K562 (cell line): ENCODE results near the gene FABP7. TPM values are rescaled to one million over a fixed set of nuclear protein-coding genes. Genes with fewer than 3 reads are reported as not detected.

Source experiments
- ATAC-seq: fragments of 200-7000 bp; cut with Tn5 transposase; 3 replicates; pipeline ENCODE4 v1.9.1; 2020; ENCODE audit warnings: moderate library complexity
- BruUV-seq: library from RNA; stranded (reverse); fragments of 400-500 nt; replicated peaks from 2 replicates; lab custom pipeline; 2021; lab: Mats Ljungman, UMichigan
- CTCF ChIA-PET: fragments of 300-600 bp; formaldehyde crosslinking; extraction: SDS; loops from one replicate; lab custom pipeline; 2021; ENCODE audit warnings: low intra/inter-chr PET ratio; lab: Yijun Ruan, JAX
- POLR2A ChIA-PET: fragments of 300-600, 350-650 bp; sonication (Branson Sonifier 250); formaldehyde crosslinking; extraction: SDS; loops from one replicate; lab custom pipeline; 2021; ENCODE audit warnings: antibody characterized with exemption, inconsistent platforms; lab: Yijun Ruan, JAX
- DNase-seq, 4 experiments: peaks; one replicate each; pipeline versions ENCODE4 v3.0.0 to v3.0.0-alpha.2; 2011 to 2018; ENCODE audit warnings: low spot score in 3 of 4, mixed read lengths in 3 of 4; ENCODE audit errors: extremely low read depth in 1 of 4
- FAIRE-seq: peaks from 2 replicates; lab custom pipeline; 2011; peaks lifted over from hg19 to GRCh38; lab: Jason Lieb, UNC
- H2AFZ ChIP-seq: 2 replicates; pipeline ENCODE4 v1.6.0; 2011; ENCODE audit warnings: low read depth, low read length, control low read depth, inconsistent platforms
- H3K27ac ChIP-seq: fragments of 200-600 bp; 3 replicates; pipeline ENCODE4 v1.8.0; 2011; ENCODE audit warnings: low read depth, mild to moderate bottlenecking, control low read depth, inconsistent platforms, low read length, moderate library complexity, mixed read lengths; ENCODE audit errors: extremely low read depth
- H3K27me3 ChIP-seq, 2 experiments: fragments of 300-600 bp in 1 of 2; 2 replicates in 1 of 2; 3 replicates in 1 of 2; pipeline versions ENCODE4 v1.6.0 to v1.8.0; 2011; ENCODE audit warnings: inconsistent platforms in 2 of 2, low read length in 2 of 2, mild to moderate bottlenecking in 1 of 2, mixed read lengths in 1 of 2, moderate library complexity in 1 of 2; ENCODE audit not compliant: control insufficient read depth in 2 of 2, insufficient read depth in 2 of 2
- H3K36me3 ChIP-seq: fragments of 300-600 bp; 3 replicates; pipeline ENCODE4 v1.8.0; 2011; ENCODE audit warnings: mild to moderate bottlenecking, low read length, inconsistent platforms; ENCODE audit not compliant: control insufficient read depth, insufficient read depth
- H3K4me1 ChIP-seq, 2 experiments: fragments of 200-600 bp in 1 of 2; replicated peaks in 1 of 2; 2 replicates in 1 of 2; 3 replicates in 1 of 2; pipeline versions ENCODE4 v1.5.1 to v1.8.0; 2011; ENCODE audit warnings: inconsistent platforms in 2 of 2, low read length in 2 of 2, mild to moderate bottlenecking in 1 of 2, mixed read lengths in 1 of 2, moderate library complexity in 1 of 2; ENCODE audit not compliant: control insufficient read depth in 2 of 2, insufficient read depth in 2 of 2
- H3K4me2 ChIP-seq: 2 replicates; pipeline ENCODE4 v1.6.1; 2011; ENCODE audit warnings: low read length, control low read depth, inconsistent platforms, mixed read lengths; ENCODE audit not compliant: insufficient read depth
- H3K4me3 ChIP-seq: fragments of 200-600 bp; sonication (generic), shearing (Covaris generic); 2 replicates; pipeline ENCODE4 v1.5.1; 2016; ENCODE audit warnings: control low read depth, inconsistent platforms
- H3K79me2 ChIP-seq: fragments of 200-600 bp; 3 replicates; pipeline ENCODE4 v1.8.0; 2011; ENCODE audit warnings: low read length, inconsistent platforms; ENCODE audit not compliant: control insufficient read depth, insufficient read depth
- H3K9ac ChIP-seq, 2 experiments: 2 replicates each; pipeline versions ENCODE4 v1.6.0 to v1.6.1; 2011; ENCODE audit warnings: low read depth in 2 of 2, low read length in 2 of 2, control low read depth in 1 of 2, inconsistent platforms in 1 of 2, mild to moderate bottlenecking in 1 of 2, mixed read lengths in 1 of 2; ENCODE audit not compliant: insufficient read depth in 1 of 2
- H3K9me1 ChIP-seq: one replicate; pipeline ENCODE4 v1.6.0; 2011; ENCODE audit warnings: inconsistent platforms, mild to moderate bottlenecking, low read length, moderate library complexity; ENCODE audit not compliant: control insufficient read depth, insufficient read depth
- H3K9me3 ChIP-seq: replicated peaks from 2 replicates; pipeline ENCODE4 v1.5.1; 2011; ENCODE audit warnings: low read depth, low read length, inconsistent platforms; ENCODE audit not compliant: control insufficient read depth, insufficient read depth
- H4K20me1 ChIP-seq: replicated peaks from 2 replicates; pipeline ENCODE4 v1.6.1; 2011; ENCODE audit warnings: low read length, inconsistent platforms, mixed read lengths; ENCODE audit not compliant: control insufficient read depth, insufficient read depth
- ATF7 ChIP-seq: fragments of 450-650 bp; IDR thresholded peaks from 2 replicates; pipeline ENCODE4 v1.7.1; 2014; ENCODE audit warnings: mild to moderate bottlenecking, moderate library complexity
- CSDE1 ChIP-seq, 2 experiments: fragments of 450-650 bp; IDR thresholded peaks; 2 replicates each; pipeline ENCODE4 v1.6.1; 2016; ENCODE audit warnings: mild to moderate bottlenecking in 1 of 2
- HMG20B ChIP-seq: fragments of 250-450 bp; sonication (Bioruptor Pico); IDR thresholded peaks from 2 replicates; pipeline ENCODE4 v1.5.0; 2021; ENCODE audit warnings: mild to moderate bottlenecking
- MCM5 ChIP-seq: fragments of 450-650 bp; IDR thresholded peaks from 2 replicates; pipeline ENCODE4 v1.6.1; 2016; ENCODE audit warnings: low read depth
- NEUROD1 ChIP-seq: fragments of 150-350 bp; IDR thresholded peaks from 2 replicates; pipeline ENCODE4 v1.6.1; 2014; ENCODE audit warnings: borderline replicate concordance, low read length, low read depth; ENCODE audit not compliant: partially characterized antibody
- NR1H2 ChIP-seq: sonication (generic); formaldehyde crosslinking; IDR thresholded peaks from 2 replicates; pipeline ENCODE4 v1.4.0; 2020; ENCODE audit warnings: mild to moderate bottlenecking, missing genetic modification reagents
- NR3C1 ChIP-seq: sonication (generic); formaldehyde crosslinking; IDR thresholded peaks from 2 replicates; pipeline ENCODE4 v1.8.1; 2022; ENCODE audit warnings: missing genetic modification reagents
- RBFOX2 ChIP-seq: fragments of 200-400 bp; formaldehyde crosslinking; IDR thresholded peaks from 2 replicates; pipeline ENCODE4 v1.6.1; 2017; ENCODE audit warnings: low read depth, mild to moderate bottlenecking, low read length, moderate library complexity
- RNF2 ChIP-seq: sonication (generic); IDR thresholded peaks from 2 replicates; pipeline ENCODE4 v1.6.1; 2016
- SMAD4 ChIP-seq: fragments of 250-450 bp; sonication (Bioruptor Pico); conservative IDR thresholded peaks from 2 replicates; pipeline ENCODE4 v1.8.0; 2021; ENCODE audit warnings: inconsistent platforms, mild to moderate bottlenecking, moderate library complexity
- SP2 ChIP-seq: IDR thresholded peaks from 2 replicates; pipeline ENCODE4 v1.6.1; 2011; ENCODE audit warnings: mild to moderate bottlenecking, low read depth, low read length, moderate library complexity; ENCODE audit not compliant: poor library complexity, severe bottlenecking; ENCODE audit errors: extremely low read depth
- WGBS: fragments of 100-300 bp; shearing (Covaris generic); methylation state at CpG from one replicate; pipeline ENCODE4 v1.1.6; 2016; ENCODE audit warnings: low coverage, mixed read lengths; ENCODE audit not compliant: insufficient coverage; ENCODE audit errors: missing lambda C conversion rate; 5-methylcytosine and 5-hydroxymethylcytosine counted together
- in situ Hi-C: fragments of 300-500 bp; cut with MboI; formaldehyde crosslinking; loops from 4 replicates; pipeline ENCODE4 v1.15.0; 2018; ENCODE audit warnings: inconsistent platforms, mixed read lengths
- intact Hi-C: fragments of 100-400 bp; cut with micrococcal nuclease; formaldehyde crosslinking; loops from 2 replicates; pipeline ENCODE4 v1.14.2; 2022
- polyA plus RNA-seq, 8 experiments: library from polyadenylated mRNA; depleted of rRNA in 4 of 8; stranded (reverse) in 5 of 8; unstranded in 3 of 8; fragments of >200 nt; fragmentation: Nextera tagmentation in 2 of 8; fragmentation: Illumina TruSeq in 1 of 8; extraction: Ambion mirVana in 2 of 8; extraction: Trizol in 1 of 8; gene quantifications; 2 replicates each; pipeline versions ENCODE4 v1.2.1 to v1.2.3, GENCODE V29; 2011 to 2014; ENCODE audit warnings: inconsistent platforms in 1 of 8, missing spikeins in 1 of 8
- total RNA-seq, 7 experiments: library from RNA; depleted of rRNA in 6 of 7; stranded (reverse); fragments of >200 nt in 6 of 7; fragmentation: Illumina TruSeq in 2 of 7; extraction: Trizol in 2 of 7; gene quantifications; 2 replicates each; pipeline versions ENCODE4 v1.2.1 to v1.2.3, GENCODE V29; 2011 to 2021; ENCODE audit warnings: low replicate concordance in 1 of 7
- TF ChIP-seq, protein P1 (sequence below): sonication (generic); formaldehyde crosslinking; IDR thresholded peaks from 2 replicates; pipeline ENCODE4 v1.8.0; 2022; ENCODE audit warnings: mild to moderate bottlenecking, missing genetic modification reagents
- TF ChIP-seq, protein P2 (sequence below): fragments of 450-650 bp; formaldehyde crosslinking; IDR thresholded peaks from 2 replicates; pipeline ENCODE4 v1.4.0; 2022; ENCODE audit warnings: mild to moderate bottlenecking, moderate library complexity

FABP7 gene
- total and polyA plus RNA-seq, 9 of the 15 experiments (the other 6 are each of a cell fraction or from before 2014, with no cell fraction given) = 0.07 to 0.14 TPM; not detected in 7

DNA sequence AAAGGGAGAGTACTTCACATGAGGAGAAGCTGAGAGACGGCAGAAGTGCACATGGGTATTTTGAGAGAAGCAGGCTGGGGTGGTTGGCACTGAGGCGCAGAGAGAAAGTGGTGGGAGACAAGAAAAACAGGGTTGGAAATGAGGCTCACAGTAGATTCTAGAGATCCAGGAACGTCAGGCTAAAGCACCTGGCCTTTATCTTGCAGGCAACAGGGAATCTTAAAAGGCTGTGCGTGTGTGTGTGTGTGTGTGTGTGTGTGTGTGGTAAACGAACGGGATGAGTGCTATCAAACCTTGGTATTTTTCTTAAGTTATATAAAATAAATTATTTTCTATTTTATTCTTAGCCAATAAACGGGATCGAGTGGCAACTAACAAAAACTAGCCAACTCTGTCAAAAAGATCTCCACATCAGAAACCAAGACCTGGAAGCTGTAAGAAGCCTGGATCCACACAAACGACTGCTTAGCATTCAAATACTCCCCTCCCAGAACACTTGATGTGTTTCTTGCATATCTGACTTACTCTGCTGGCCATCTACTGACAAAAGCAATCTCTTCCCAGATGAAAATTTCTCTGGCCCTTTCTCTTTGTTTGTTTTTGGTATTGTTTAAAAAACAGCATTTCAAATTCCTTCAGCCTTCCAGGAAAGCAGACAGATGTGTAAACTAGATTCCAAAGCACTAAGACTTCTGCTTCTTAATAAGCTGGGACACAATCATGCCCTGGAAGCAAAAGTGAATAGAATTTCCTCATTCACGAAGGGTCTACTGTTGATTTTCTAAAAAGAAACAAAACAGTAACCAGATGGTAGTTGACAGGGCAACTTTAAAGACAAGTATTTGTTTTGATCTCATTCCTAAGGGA lies 44.8 kb upstream of the FABP7 start:
- Histone ChIP-seq H4K20me1 (no peaks in the 10 kb centered on the region), H3K9ac (no peak overlapping the region), H2AFZ (peak overlapping the region; percentile 52; the same call in 1 of the 2 replicates), H3K79me2 (no peaks in the 10 kb centered on the region), H3K9me1 (no peaks in the 10 kb centered on the region), H3K27me3 (no peaks in the 10 kb centered on the region), H3K4me3 (no peak overlapping the region), H3K27ac (no peak overlapping the region), H3K4me2 (no peak overlapping the region), H3K4me1 (no peaks in the 10 kb centered on the region), H3K36me3 (no peaks in the 10 kb centered on the region), H3K9me3 (no peaks in the 10 kb centered on the region)
- ChIA-PET POLR2A (no interaction called here), CTCF (no interaction called here)
- FAIRE-seq (no peak), DNase-seq (no peak), ATAC-seq (0 out of 3 replicates have a peak, but pooled peaks have one; percentile 25)
- WGBS = 4% methylated on average over 10 of the region's 10 CpGs
- TF ChIP-seq, protein P1, sequence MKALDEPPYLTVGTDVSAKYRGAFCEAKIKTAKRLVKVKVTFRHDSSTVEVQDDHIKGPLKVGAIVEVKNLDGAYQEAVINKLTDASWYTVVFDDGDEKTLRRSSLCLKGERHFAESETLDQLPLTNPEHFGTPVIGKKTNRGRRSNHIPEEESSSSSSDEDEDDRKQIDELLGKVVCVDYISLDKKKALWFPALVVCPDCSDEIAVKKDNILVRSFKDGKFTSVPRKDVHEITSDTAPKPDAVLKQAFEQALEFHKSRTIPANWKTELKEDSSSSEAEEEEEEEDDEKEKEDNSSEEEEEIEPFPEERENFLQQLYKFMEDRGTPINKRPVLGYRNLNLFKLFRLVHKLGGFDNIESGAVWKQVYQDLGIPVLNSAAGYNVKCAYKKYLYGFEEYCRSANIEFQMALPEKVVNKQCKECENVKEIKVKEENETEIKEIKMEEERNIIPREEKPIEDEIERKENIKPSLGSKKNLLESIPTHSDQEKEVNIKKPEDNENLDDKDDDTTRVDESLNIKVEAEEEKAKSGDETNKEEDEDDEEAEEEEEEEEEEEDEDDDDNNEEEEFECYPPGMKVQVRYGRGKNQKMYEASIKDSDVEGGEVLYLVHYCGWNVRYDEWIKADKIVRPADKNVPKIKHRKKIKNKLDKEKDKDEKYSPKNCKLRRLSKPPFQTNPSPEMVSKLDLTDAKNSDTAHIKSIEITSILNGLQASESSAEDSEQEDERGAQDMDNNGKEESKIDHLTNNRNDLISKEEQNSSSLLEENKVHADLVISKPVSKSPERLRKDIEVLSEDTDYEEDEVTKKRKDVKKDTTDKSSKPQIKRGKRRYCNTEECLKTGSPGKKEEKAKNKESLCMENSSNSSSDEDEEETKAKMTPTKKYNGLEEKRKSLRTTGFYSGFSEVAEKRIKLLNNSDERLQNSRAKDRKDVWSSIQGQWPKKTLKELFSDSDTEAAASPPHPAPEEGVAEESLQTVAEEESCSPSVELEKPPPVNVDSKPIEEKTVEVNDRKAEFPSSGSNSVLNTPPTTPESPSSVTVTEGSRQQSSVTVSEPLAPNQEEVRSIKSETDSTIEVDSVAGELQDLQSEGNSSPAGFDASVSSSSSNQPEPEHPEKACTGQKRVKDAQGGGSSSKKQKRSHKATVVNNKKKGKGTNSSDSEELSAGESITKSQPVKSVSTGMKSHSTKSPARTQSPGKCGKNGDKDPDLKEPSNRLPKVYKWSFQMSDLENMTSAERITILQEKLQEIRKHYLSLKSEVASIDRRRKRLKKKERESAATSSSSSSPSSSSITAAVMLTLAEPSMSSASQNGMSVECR (CRISPR knock-in tag) = no peak
- TF ChIP-seq NR3C1 (CRISPR knock-in tag) (no peak), SMAD4 (CRISPR knock-in tag) (no peak), HMG20B (CRISPR knock-in tag) (no peak), RBFOX2 (no peak), ATF7 (no peak), CSDE1 (IDR thresholded peaks at IDR 0.05) (no peak), NEUROD1 (no peak), MCM5 (no peak), SP2 (no peak), NR1H2 (CRISPR knock-in tag) (no peak), RNF2 (no peak)
- TF ChIP-seq, protein P2, sequence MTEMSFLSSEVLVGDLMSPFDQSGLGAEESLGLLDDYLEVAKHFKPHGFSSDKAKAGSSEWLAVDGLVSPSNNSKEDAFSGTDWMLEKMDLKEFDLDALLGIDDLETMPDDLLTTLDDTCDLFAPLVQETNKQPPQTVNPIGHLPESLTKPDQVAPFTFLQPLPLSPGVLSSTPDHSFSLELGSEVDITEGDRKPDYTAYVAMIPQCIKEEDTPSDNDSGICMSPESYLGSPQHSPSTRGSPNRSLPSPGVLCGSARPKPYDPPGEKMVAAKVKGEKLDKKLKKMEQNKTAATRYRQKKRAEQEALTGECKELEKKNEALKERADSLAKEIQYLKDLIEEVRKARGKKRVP (CRISPR knock-in tag) = no peak
- BruUV-seq = no TSS peak
- intact Hi-C loops (loop anchor here (5.0 kb wide), 2 partner anchors 648 to 983 kb away; no protein-coding TSS in a partner anchor), in situ Hi-C loops (loop anchor here (25.0 kb wide), 1 partner anchor 578 kb away; no protein-coding TSS in a partner anchor)
